COLO668 (cell line): ENCODE measurements around the gene MUC7.
"Not testable (repeated sequence)": the region's sequence is repeated elsewhere in the genome, so short reads cannot be mapped to it uniquely, and the experiment has no call there.

Experiments
- DNase-seq: peaks from one replicate; lab custom pipeline; 2025; ENCODE audit not compliant: unreplicated experiment; lab: John Stamatoyannopoulos, UW

The MUC7 gene

GRCh38 chr4:70471897-70472296 lies at the start of gene MUC7:
MUC7 (plus strand) TSS chr4:70472197; CDS start chr4:70474022, 1,825 bp downstream.
- no peak for DNase-seq

- DNase-seq = no peak
These were observed 46.7 kb upstream of the MUC7 start for GRCh38 chr4:70425306-70425705.

DNA sequence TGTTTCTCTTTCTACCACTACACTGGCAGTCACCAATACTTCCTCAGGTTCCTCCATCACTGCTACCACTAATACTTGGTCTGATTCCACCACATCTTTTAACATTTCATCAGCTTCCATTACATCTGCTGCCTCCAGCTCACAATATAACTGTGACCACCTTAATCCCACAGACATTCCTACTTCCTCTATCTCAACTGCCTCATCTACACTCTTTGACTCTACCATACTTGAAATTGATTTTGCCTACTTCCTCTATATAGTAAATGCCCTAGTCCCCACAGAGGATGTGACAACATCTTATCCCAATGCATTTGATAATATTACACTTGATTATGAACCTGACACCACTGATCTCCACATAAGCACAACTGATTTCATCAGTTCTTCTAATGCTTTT lies 45.2 kb upstream of the MUC7 start:
- no peak for DNase-seq

DNA sequence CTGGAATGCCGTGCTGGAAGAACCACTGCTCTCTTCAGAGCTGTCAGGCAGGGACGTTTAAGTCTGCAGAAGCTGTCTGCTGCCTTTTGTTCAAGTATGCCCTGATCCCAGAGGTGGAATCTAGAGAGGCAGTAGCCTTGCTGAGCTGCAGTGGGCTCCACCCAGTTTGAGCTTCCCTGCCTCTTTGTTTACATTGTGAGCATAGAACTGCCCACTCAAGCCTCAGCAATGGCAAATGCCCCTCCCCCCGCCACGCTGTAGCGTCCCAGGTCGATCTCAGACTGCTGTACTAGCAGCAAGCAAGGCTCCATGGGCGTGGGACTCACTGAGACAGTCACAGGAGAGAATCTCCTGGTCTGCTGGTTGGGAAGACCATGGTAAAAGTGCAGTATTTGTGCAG lies 34.8 kb upstream of the MUC7 start:
- DNase-seq = no peak

GRCh38 chr4:70442474-70442873 lies 29.5 kb upstream of the MUC7 start:
- DNase-seq = no peak

- DNase-seq = no peak
These were observed 28.7 kb upstream of the MUC7 start for GRCh38 chr4:70443329-70443728.

DNA sequence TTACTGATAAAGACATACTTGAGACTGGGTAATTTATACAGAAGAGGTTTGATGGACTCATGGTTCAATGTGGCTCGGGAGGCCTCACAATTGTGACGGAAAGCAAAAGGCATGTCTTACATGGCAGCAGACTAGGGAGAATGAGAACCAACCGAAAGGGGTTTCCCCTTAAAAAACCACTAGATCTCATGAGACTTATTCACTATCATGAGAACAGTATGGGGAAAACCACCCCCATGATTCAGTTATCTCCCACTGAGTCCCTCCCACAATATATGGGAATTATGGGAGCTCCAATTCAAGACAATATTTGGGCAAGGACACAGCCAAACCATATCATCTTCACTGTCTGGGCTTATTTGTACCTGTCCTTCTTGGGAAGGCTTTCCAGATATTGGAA lies 22.8 kb upstream of the MUC7 start:
- no peak for DNase-seq

GRCh38 chr4:70452946-70453345 lies 19.1 kb upstream of the MUC7 start:
- DNase-seq = no peak

GRCh38 chr4:70463335-70463734 lies 8.7 kb upstream of the MUC7 start:
- DNase-seq = no peak

GRCh38 chr4:70473679-70474078 lies 1.7 kb downstream of the MUC7 start:
- no peak for DNase-seq

- no peak for DNase-seq
These were observed 16.8 kb downstream of the MUC7 start for GRCh38 chr4:70488748-70489147.

DNA sequence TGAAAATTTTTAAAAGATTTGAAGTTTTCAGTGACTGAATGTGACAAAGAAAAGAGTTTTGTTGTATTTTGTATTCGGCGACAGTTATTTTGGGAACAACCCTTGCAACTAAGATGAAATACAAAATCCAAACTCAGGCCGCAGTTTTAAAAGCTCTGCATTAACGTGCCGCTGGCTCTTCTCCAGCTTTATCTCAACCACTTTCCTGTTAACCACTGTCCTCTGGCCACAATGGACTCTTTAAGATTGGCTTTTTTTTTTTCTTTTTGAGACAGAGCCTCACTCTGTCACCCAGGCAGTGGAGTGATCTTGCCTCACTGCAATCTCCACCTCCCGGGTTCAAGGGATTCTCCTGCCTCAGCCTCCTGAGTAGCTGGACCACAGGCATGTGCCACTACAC lies 24.2 kb downstream of the MUC7 start:
- no peak for DNase-seq

GRCh38 chr4:70501838-70502237 lies 29.8 kb downstream of the MUC7 start:
- DNase-seq = not testable (repeated sequence)

- DNase-seq = no peak
These were observed 32.7 kb downstream of the MUC7 start for GRCh38 chr4:70504733-70505132.

GRCh38 chr4:70505151-70505748 lies 33.3 kb downstream of the MUC7 start:
- DNase-seq = peak; percentile 58

- DNase-seq = no peak
These were observed 36.8 kb downstream of the MUC7 start for GRCh38 chr4:70508801-70509200.

DNA sequence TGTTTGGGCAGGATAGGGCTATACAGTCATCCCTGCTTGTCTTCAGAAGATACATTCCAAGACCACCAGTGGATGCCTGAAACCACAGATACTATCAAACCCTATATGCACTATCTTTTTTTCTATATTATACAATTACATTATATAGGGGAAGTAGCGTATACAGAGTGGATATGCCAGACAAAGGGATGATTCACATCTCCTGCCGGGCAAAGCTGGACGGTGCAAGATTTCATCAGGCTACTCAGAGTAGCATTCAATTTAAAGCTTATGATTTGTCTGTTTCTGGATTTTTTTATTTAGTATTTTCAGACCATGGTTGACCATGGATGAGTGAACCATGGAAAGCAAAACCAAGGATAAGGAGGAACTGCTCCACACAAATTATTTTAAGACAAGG lies 39.4 kb downstream of the MUC7 start:
- DNase-seq = no peak

DNA sequence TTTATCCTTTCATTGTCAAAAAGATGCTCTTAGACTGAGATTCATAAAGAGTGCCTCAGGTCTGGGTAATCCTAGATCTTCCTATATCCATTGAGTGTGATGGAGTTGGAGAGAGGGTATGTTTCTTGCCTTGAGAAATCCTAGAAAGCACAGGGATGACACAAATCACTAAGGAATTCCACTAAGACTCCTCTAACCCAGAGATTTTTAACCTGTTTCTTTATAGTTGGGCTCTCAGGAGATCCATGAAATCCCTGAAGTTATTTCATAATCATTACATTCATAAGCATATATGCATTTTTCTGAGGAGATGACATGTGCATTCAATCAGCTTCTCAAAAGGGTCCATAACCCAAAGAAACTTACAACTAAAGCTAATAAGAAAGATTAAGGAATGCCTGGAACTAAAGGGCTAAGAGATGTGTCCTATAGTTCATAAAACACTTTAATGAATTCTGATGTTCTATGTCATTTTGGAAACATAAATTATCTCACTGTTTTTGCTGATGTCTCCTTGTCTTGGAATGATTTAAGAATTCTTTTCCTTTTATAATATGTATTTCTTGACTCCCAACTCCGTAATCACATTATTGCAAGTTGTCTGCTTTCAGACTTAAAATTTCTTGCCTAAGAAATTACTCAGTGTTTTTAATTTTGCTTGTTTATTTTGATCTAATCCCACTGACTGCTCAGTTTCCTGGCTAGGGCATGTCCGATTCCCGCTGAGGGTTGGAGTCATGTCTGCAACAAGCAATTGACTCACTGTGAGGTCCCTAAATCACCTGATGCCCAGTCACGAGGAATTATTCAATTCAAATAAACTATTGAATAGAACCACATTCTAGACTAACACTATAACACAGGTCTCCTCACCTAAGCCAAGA lies 43.6 kb downstream of the MUC7 start:
- no peak for DNase-seq

DNA sequence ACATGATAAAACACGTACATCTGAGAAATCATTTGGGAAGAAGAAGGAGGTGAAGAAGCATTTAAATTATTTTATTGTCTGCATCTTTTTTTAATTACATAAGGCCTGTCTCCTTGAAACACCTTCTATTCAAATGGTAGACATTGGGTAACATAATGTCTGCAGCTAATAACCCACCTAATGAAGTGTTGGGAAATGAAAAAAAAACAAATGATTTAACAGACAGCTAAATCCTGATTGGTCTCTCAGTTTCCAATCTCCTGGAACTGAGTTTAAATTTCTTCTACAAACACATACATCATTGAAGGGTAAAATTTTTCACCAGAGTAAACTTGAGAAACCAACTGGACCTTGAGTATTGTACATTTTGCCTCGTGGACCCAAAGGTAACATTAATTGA lies 46.3 kb downstream of the MUC7 start, which contains the start of gene AMTN:
TSS of gene AMTN (plus strand) at position 301 of the 400 bp plus-strand sequence. CDS start 209 bp downstream, outside the sequence.
- DNase-seq = no peak

GRCh38 chr4:70518716-70519115 lies 46.7 kb downstream of the MUC7 start:
- DNase-seq = no peak

GRCh38 chr4:70522626-70523025 lies 50.6 kb downstream of the MUC7 start:
- no peak for DNase-seq

DNA sequence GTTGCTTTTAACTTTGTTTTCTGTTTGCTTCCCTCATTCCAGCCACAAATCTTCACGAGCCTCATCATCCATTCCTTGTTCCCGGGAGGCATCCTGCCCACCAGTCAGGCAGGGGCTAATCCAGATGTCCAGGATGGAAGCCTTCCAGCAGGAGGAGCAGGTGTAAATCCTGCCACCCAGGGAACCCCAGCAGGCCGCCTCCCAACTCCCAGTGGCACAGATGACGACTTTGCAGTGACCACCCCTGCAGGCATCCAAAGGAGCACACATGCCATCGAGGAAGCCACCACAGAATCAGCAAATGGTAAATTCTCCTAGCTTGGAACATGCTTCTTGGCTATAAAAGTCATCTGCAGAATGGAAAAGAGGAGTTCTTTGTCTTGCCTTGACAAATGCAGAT lies 59.0 kb downstream of the MUC7 start:
- no peak for DNase-seq
